B cell (primary cell): ENCODE results near the gene FAHD1. TPM values are rescaled to one million over a fixed set of nuclear protein-coding genes. Genes with fewer than 3 reads are reported as not detected.
A peak's percentile ranks its signal among the peaks of the same experiment; 100 is the strongest.

ENCODE experiments used
- ATAC-seq: fragments of 200-7000 bp; cut with Tn5 transposase; one replicate; pipeline ENCODE4 v1.10.0; 2021; ENCODE audit warnings: low read depth, mild to moderate bottlenecking, moderate number of reproducible peaks, moderate library complexity
- CTCF ChIA-PET: fragments of 350-600 bp; sonication (Branson Sonifier 250); formaldehyde crosslinking; loops from one replicate; lab custom pipeline; 2021; ENCODE audit warnings: antibody characterized with exemption, inconsistent platforms; lab: Charles Lee
- POLR2A ChIA-PET: fragments of 350-600 bp; sonication (Branson Sonifier 250); formaldehyde crosslinking; loops from one replicate; lab custom pipeline; 2021; ENCODE audit warnings: antibody characterized with exemption; lab: Charles Lee
- DNase-seq: peaks from one replicate; pipeline ENCODE4 v3.0.0; 2013
- H2AFZ ChIP-seq: 2 replicates; pipeline ENCODE4 v1.6.1; 2012; ENCODE audit warnings: mild to moderate bottlenecking, low read depth, low read length; ENCODE audit not compliant: insufficient read depth, poor library complexity, severe bottlenecking
- H3K27ac ChIP-seq, 2 donors: 1 replicate in 1 of 2; 2 replicates in 1 of 2; pipeline ENCODE4 v1.5.1; 2012 to 2013; ENCODE audit warnings: low read length in 2 of 2, mild to moderate bottlenecking in 2 of 2, moderate library complexity in 1 of 2
- H3K27me3 ChIP-seq, 4 experiments: fragments of 200-600 bp in 1 of 4; sonication (generic) in 1 of 4; replicated peaks in 1 of 4; 1 replicate in 2 of 4; 2 replicates in 2 of 4; pipeline versions ENCODE4 v1.6.1 to v1.7.0; 2013 to 2016; ENCODE audit warnings: low read length in 3 of 4, mild to moderate bottlenecking in 2 of 4, mixed read lengths in 1 of 4, moderate library complexity in 1 of 4; ENCODE audit not compliant: insufficient read depth in 4 of 4, control insufficient read depth in 3 of 4; ENCODE audit errors: control extremely low read depth in 1 of 4
- H3K36me3 ChIP-seq, 2 experiments: replicated peaks in 1 of 2; 1 replicate in 1 of 2; 2 replicates in 1 of 2; pipeline versions ENCODE4 v1.6.1 to v1.7.1; 2013; ENCODE audit warnings: low read length in 1 of 2; ENCODE audit not compliant: insufficient read depth in 2 of 2, control insufficient read depth in 1 of 2; ENCODE audit errors: control extremely low read depth in 1 of 2, extremely low read depth in 1 of 2
- H3K4me1 ChIP-seq, 2 donors: fragments of 200-600 bp in 1 of 2; sonication (generic) in 1 of 2; 1 replicate in 1 of 2; 2 replicates in 1 of 2; pipeline versions ENCODE4 v1.5.1 to v1.6.1; 2013 to 2017; ENCODE audit warnings: low read length in 2 of 2; ENCODE audit not compliant: control insufficient read depth in 2 of 2, insufficient read depth in 2 of 2
- H3K4me2 ChIP-seq: replicated peaks from 2 replicates; pipeline ENCODE3; 2012; ENCODE audit warnings: mild to moderate bottlenecking, low read depth, low read length; ENCODE audit not compliant: poor library complexity, severe bottlenecking
- H3K4me3 ChIP-seq, 5 experiments: fragments of 200-600 bp in 1 of 5; sonication (generic) in 1 of 5; 1 replicate in 3 of 5; 2 replicates in 2 of 5; pipeline versions ENCODE4 v1.5.1 to v1.7.0; 2011 to 2016; ENCODE audit warnings: low read length in 4 of 5, mild to moderate bottlenecking in 4 of 5, low read depth in 2 of 5, control low read depth in 1 of 5, moderate library complexity in 1 of 5; ENCODE audit not compliant: insufficient read depth in 1 of 5; ENCODE audit errors: control extremely low read depth in 1 of 5, extremely low read depth in 1 of 5
- H3K79me2 ChIP-seq: fragments of 200-600 bp; sonication (generic); one replicate; pipeline ENCODE4 v1.6.0; 2016; ENCODE audit warnings: low read length; ENCODE audit not compliant: control insufficient read depth, insufficient read depth
- H3K9ac ChIP-seq: fragments of 200-600 bp; sonication (generic); 2 replicates; pipeline ENCODE4 v1.6.1; 2017; ENCODE audit warnings: mild to moderate bottlenecking, low read length, moderate library complexity
- H3K9me3 ChIP-seq, 3 donors: one replicate each; pipeline versions ENCODE4 v1.6.1 to v1.7.1; 2013; ENCODE audit warnings: low read length in 2 of 3; ENCODE audit not compliant: control insufficient read depth in 2 of 3, insufficient read depth in 1 of 3; ENCODE audit errors: control extremely low read depth in 1 of 3
- H4K20me1 ChIP-seq: 2 replicates; pipeline ENCODE4 v1.6.0; 2012; ENCODE audit warnings: mild to moderate bottlenecking, low read length; ENCODE audit not compliant: insufficient read depth, control insufficient read depth, poor library complexity, severe bottlenecking
- H3K27ac Mint-ChIP-seq: one replicate; pipeline ENCODE4 v1.8.0; 2021; ENCODE audit warnings: mixed read lengths
- H3K27me3 Mint-ChIP-seq: one replicate; pipeline ENCODE4 v1.8.0; 2021; ENCODE audit warnings: mixed read lengths
- H3K4me1 Mint-ChIP-seq: one replicate; pipeline ENCODE4 v1.8.0; 2021; ENCODE audit warnings: mixed read lengths
- H3K4me3 Mint-ChIP-seq: one replicate; pipeline ENCODE4 v1.8.0; 2021; ENCODE audit warnings: mixed read lengths
- H3K9me3 Mint-ChIP-seq: one replicate; pipeline ENCODE4 v1.8.0; 2022; ENCODE audit warnings: mixed read lengths; ENCODE audit not compliant: insufficient read depth
- EZH2 ChIP-seq: IDR thresholded peaks from 2 replicates; pipeline ENCODE4 v1.6.1; 2012; ENCODE audit warnings: borderline replicate concordance, low read depth, mild to moderate bottlenecking, moderate library complexity, low read length; ENCODE audit not compliant: insufficient read depth, poor library complexity, severe bottlenecking
- WGBS: methylation state at CpG from one replicate; pipeline ENCODE4 v1.1.5; 2013; ENCODE audit warnings: missing lambda C conversion rate; ENCODE audit not compliant: insufficient coverage; 5-methylcytosine and 5-hydroxymethylcytosine counted together
- intact Hi-C: fragments of 100-400 bp; cut with micrococcal nuclease; formaldehyde crosslinking; loops from one replicate; pipeline ENCODE4 v1.10.0; 2022
- polyA plus RNA-seq: library from polyadenylated mRNA; depleted of rRNA; stranded (reverse); fragments of >200 nt; gene quantifications from 2 replicates; pipeline ENCODE4 v1.2.3, GENCODE V29; 2012
- total RNA-seq, 2 donors: library from RNA; stranded (reverse); fragments of 120-200 nt in 1 of 2; gene quantifications; 1 replicate in 1 of 2; 2 replicates in 1 of 2; pipeline versions ENCODE4 v1.2.3 to v1.2.4, GENCODE V29; 2013 to 2022
- TF ChIP-seq, protein P1 (sequence below): fragments of 200-600 bp; IDR thresholded peaks from one replicate; pipeline ENCODE4 v1.8.0; 2022; ENCODE audit warnings: antibody characterized with exemption, mild to moderate bottlenecking

Gene FAHD1
- total and polyA plus RNA-seq, 2 donors (not counting 1 experiment from before 2014, with no cell fraction given): 11.0 to 14.5 TPM

GRCh38 chr16:1862394-1862793 lies 35.4 kb downstream of the FAHD1 start:
- no peaks in the 10 kb centered on the region for H3K9me3 ChIP-seq
- no peak for TF ChIP-seq EZH2
- TF ChIP-seq, protein P1, sequence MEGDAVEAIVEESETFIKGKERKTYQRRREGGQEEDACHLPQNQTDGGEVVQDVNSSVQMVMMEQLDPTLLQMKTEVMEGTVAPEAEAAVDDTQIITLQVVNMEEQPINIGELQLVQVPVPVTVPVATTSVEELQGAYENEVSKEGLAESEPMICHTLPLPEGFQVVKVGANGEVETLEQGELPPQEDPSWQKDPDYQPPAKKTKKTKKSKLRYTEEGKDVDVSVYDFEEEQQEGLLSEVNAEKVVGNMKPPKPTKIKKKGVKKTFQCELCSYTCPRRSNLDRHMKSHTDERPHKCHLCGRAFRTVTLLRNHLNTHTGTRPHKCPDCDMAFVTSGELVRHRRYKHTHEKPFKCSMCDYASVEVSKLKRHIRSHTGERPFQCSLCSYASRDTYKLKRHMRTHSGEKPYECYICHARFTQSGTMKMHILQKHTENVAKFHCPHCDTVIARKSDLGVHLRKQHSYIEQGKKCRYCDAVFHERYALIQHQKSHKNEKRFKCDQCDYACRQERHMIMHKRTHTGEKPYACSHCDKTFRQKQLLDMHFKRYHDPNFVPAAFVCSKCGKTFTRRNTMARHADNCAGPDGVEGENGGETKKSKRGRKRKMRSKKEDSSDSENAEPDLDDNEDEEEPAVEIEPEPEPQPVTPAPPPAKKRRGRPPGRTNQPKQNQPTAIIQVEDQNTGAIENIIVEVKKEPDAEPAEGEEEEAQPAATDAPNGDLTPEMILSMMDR: no peak
- H3K27ac ChIP-seq: no peak overlapping the region
- ATAC-seq (no peak), DNase-seq (no peak)
- Mint-ChIP-seq H3K4me1 (no peaks in the 10 kb centered on the region), H3K27ac (no peak overlapping the region), H3K4me3 (no peak overlapping the region), H3K27me3 (peaks cover 50% of the 10 kb centered on the region), H3K9me3 (no peaks in the 10 kb centered on the region)
- H2AFZ ChIP-seq: no peak overlapping the region
- no peaks in the 10 kb centered on the region for H3K4me1 ChIP-seq
- H3K79me2 ChIP-seq: no peaks in the 10 kb centered on the region
- POLR2A ChIA-PET: no interaction called here
- CTCF ChIA-PET: interaction anchor here (0.6 to 4.2 kb wide), 7 partner anchors 28 to 1056 kb away, joined by 3 to 14 read pairs (median 3); partner anchors contain the start of genes NUBP2 and SPSB3
- WGBS: 81% methylated on average over 7 of the region's 9 CpGs
- no peaks in the 10 kb centered on the region for H3K36me3 ChIP-seq
- no peak overlapping the region for H3K4me2 ChIP-seq
- intact Hi-C loops: loop anchor here (10.0 kb wide), 1 partner anchor 282 kb away; the partner anchor contains the start of gene RAB26
- H3K4me3 ChIP-seq: no peak overlapping the region
- H4K20me1 ChIP-seq: no peaks in the 10 kb centered on the region
- peaks cover 0 to 23% (median 10%) of the 10 kb centered on the region in 4 experiments for H3K27me3 ChIP-seq
- no peak overlapping the region for H3K9ac ChIP-seq

GRCh38 chr16:1863681-1864460 lies 36.9 kb downstream of the FAHD1 start:
- 22% methylated on average over 4 of the region's 4 CpGs for WGBS
- H3K4me3 Mint-ChIP-seq: no peak overlapping the region
- Histone ChIP-seq H3K36me3 (no peaks in the 10 kb centered on the region), H3K4me1 (no peaks in the 10 kb centered on the region), H3K27me3 (peaks cover 0 to 13% (median 7%) of the 10 kb centered on the region in 4 experiments), H3K9ac (no peak overlapping the region), H3K4me3 (no peak overlapping the region), H3K4me2 (no peak overlapping the region), H3K27ac (no peak overlapping the region), H3K9me3 (no peaks in the 10 kb centered on the region), H3K79me2 (no peaks in the 10 kb centered on the region), H4K20me1 (no peaks in the 10 kb centered on the region), H2AFZ (no peak overlapping the region)
- no peak overlapping the region for H3K27ac Mint-ChIP-seq
- DNase-seq (peak; percentile 59), ATAC-seq (no peak)
- no peak for TF ChIP-seq EZH2
- TF ChIP-seq, protein P1: peak; percentile 82
- ChIA-PET POLR2A (no interaction called here), CTCF (interaction anchor here (0.9 to 4.2 kb wide), 3 partner anchors 65 to 159 kb away, joined by 3 to 14 read pairs (median 4); partner anchors contain the start of genes NUBP2 and SPSB3)
- no peaks in the 10 kb centered on the region for H3K4me1 Mint-ChIP-seq
- intact Hi-C loops: loop anchor here (10.0 kb wide), 1 partner anchor 281 kb away; the partner anchor contains the start of gene RAB26
- H3K27me3 Mint-ChIP-seq: peaks cover 38% of the 10 kb centered on the region
- H3K9me3 Mint-ChIP-seq: no peaks in the 10 kb centered on the region
